GM19438 (cell line): ENCODE results near the gene LRRC75B.
"Not testable (repeated sequence)": the region's sequence is repeated elsewhere in the genome, so short reads cannot be mapped to it uniquely, and the experiment has no call there.

ENCODE experiments used
- ATAC-seq: cut with Tn5 transposase; IDR thresholded peaks from one replicate; pipeline ENCODE4 v1.9.1; 2021; ENCODE audit warnings: low read depth; ENCODE audit not compliant: unreplicated experiment

LRRC75B gene

DNA sequence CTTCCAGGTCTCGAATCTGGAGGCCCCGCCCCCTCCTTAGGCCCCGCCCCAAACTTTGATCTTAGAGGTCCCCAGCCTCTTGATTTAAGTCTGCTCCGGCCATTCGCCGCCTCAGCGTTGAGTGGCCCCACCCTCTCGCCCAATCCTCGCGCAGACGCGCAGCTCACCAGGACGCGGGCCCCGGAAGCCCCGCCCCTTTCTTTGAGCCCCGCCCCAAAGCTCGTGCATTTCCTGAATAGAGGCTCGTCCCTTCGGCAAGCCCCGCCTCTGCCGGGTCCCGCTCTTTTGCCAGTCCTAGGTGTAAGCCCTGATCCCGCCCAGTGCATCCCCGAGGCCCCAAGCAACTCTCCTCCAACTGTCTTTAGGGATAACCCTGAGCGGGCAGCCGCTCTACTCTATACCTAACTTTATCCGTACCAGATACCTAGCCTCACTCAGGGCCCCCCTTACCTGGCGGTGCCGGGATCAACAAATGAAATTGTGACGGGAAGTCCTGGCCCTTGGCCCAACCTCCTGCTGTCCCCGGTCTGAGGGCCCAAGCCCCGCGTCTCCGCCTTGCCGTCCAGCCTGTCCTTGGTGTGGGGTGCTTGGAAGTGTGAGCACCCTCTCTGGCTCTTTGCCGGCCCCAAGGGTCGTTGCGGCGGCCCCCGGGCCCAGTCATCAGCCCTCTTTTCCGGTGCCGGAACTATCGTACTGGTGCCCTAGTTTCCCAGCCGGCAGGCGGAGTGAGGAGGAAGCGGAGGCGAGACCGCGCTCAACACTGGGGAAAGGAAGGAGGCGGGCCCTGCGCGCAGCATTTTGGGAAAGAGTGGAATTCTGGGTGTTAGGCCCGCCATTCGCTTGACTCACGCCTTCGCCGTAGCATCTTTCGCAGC, 37.5 kb downstream of the LRRC75B start, which contains the start of gene SNRPD3:
Gene SNRPD3 (plus strand): TSS at position 835 of the 875 bp plus-strand sequence. CDS start 1,676 bp downstream, outside the sequence.
- peak; percentile 61 for ATAC-seq

- peak; percentile 2 for ATAC-seq
Measured at GRCh38 chr22:24554313-24555164, 38.3 kb downstream of the LRRC75B start, which contains the start of gene GUCD1. Gene GUCD1 (minus strand): TSS chr22:24555138. CDS start chr22:24554991, 147 bp downstream.

DNA sequence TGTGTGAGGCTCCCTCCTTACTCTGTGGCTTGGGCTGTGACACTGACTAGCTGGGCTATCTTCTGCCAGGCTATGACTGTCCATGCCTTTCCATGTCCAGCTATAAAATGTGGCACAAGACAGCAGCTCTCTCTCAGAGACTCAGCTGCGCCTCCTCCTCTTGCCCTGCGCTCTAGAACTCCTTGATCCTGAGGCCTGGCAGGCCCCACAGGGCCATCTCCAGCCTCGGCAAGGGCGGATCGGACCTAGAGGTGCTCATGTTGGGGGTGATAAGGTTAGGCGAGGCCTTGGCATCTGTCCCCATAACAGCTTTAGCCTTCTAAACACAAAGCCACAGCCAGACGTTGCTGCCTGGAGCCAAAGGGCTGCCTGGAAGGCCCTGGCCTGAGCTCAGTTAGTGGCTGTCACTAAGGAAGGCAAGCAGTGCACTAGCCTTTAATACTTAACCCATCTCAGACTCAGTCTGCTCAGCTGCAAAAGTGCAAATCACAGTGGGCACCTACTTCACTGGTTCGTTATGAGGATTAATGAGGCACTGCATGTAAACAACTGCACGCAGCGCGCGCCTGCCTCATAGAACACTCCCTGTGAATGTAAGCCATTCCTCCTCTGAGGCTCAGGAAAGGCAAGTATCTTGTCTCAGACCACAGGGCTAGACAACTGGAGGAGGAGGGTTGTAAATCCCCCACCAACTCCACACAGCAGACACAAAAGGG, 39.1 kb downstream of the LRRC75B start:
- ATAC-seq: no peak

GRCh38 chr22:24552503-24553286, 40.2 kb downstream of the LRRC75B start:
- ATAC-seq: not testable (repeated sequence)

- ATAC-seq: no peak
Measured at GRCh38 chr22:24550902-24551435, 41.9 kb downstream of the LRRC75B start.

DNA sequence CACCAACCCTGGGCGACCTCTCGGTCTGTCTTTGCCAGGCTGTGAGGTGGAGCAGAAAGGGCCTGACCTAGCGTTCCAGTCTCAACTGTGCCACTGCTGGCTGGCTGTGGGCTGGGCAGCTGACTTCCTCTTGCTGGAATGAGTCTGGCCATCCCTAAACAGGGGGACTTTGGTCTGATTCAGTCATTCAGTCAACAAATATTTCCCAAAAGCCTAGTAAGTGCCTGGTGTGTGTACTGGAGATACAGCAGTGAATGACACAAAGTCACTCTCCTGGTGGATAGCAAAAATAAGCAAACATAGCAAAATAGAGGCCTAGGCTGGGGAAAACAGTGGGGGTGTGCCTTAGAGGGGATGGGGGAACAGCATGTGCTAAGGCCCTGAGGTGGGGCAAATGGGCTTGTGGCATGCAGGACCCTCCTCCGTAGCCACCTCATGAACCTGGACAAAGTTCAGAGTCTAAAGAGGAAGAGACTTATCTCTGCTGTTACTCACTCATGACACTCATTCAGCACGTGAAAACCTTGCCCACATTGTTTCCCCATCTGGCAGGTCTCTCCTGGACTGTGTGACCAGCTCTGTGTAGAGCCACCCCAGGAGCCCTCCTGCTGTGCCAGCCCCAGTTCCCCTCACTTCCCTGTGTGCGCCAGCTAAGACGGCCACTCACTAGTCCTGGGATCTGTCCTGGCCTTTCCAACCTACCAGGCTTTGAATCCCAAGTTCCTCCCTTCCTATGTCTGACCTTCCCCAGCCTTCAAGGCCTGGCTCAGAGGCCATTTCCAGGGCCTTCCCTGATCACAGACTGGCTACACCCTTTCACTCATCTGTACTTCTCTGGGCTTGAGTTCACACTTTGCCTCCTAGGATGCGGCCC, 42.6 kb downstream of the LRRC75B start:
- ATAC-seq: no peak

GRCh38 chr22:24548812-24549211, 44.1 kb downstream of the LRRC75B start:
- no peak for ATAC-seq

- ATAC-seq: no peak
Measured at GRCh38 chr22:24543679-24544243, 49.1 kb downstream of the LRRC75B start.

- ATAC-seq: no peak
Measured at GRCh38 chr22:24543185-24543601, 49.7 kb downstream of the LRRC75B start.

GRCh38 chr22:24542641-24543040, 50.2 kb downstream of the LRRC75B start:
- no peak for ATAC-seq

DNA sequence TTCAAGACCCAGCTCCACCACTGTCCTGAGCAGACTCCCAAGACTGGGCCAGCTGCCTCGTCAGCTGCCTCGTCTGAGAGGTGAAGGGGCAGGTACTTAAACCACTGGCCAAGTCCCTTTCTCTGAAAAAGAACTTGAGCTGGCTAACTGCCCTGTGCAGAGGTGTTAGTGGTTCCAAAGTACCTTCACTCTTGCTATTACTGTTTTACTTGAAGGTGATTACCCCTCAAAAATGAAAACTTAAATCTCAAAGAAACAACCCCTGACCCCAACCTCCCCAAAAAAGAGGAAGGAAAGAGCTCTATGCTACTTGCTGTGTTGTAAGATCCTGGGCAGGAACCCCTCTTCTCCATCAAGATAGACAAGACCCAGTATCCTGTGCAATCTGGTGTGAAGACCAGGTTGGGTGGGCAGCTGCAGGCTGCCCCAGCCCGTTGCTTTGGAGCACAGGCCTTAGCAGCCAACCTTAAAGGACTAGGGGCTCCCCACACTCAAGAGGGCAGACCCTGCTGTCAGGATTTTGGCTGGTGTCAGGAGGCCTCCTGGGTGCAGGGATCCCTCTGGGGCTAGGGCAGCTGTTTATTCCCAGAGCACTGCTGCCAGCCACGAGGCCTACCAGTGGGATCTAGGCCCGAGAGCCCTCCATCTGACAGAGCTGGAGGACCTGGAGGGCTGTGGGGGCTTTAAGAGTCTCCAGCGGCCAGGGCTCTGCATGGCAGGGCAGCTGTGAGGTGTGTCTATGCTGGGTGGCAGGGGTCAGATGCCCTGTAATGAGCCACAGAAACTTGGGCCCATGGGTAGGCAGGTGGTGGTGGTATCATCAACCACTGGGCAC, 51.0 kb downstream of the LRRC75B start:
- no peak for ATAC-seq

DNA sequence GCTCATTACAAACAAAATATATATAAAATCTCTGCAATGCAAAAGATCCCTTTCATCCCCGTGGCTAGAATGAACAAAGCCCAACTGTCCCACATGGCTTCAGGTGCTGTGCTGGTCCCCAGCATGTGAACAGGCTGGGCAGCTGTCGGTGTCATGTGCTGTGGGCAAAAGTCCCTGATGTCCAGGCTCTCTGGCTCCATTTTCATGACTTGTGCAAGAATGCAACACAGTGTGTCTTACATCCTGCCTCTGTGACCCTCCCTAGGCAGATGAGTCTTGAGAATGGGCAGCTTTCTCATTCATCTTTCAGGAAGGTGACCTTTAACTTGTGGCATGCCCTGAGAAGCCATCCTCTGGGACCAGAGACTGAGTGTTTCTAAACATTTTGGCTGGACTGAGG, 52.4 kb downstream of the LRRC75B start:
- no peak for ATAC-seq

- ATAC-seq: no peak
Measured at GRCh38 chr22:24536089-24536488, 56.8 kb downstream of the LRRC75B start.
